WTC11 (cell line): ENCODE data around the gene NSG2. TPM values are rescaled to one million over a fixed set of nuclear protein-coding genes. Genes with fewer than 3 reads are reported as not detected.

Experiments
- ATAC-seq: fragments of 200-7000 bp; cut with Tn5 transposase; 2 replicates; pipeline ENCODE4 v1.10.0; 2021; ENCODE audit warnings: mild to moderate bottlenecking, moderate library complexity
- CTCF ChIA-PET: fragments of 300-600 bp; sonication (Branson Sonifier 250); formaldehyde crosslinking; loops from one replicate; lab custom pipeline; 2021; ENCODE audit warnings: antibody characterized with exemption; lab: Charles Lee
- POLR2A ChIA-PET: fragments of 350-600 bp; sonication (Branson Sonifier 250); formaldehyde crosslinking; loops from one replicate; lab custom pipeline; 2021; ENCODE audit warnings: antibody characterized with exemption; lab: Charles Lee
- DNase-seq: peaks from one replicate; pipeline ENCODE4 v3.0.0; 2021; ENCODE audit warnings: low spot score
- H3K27ac Mint-ChIP-seq: 2 replicates; pipeline ENCODE4 v1.8.0; 2021; ENCODE audit warnings: mixed read lengths
- H3K27me3 Mint-ChIP-seq: 2 replicates; pipeline ENCODE4 v1.8.0; 2021; ENCODE audit warnings: low read depth, mild to moderate bottlenecking, moderate library complexity, mixed read lengths
- H3K36me3 Mint-ChIP-seq: 2 replicates; pipeline ENCODE4 v1.8.0; 2021; ENCODE audit warnings: mixed read lengths
- H3K4me1 Mint-ChIP-seq: 2 replicates; pipeline ENCODE4 v1.8.0; 2022; ENCODE audit warnings: mixed read lengths
- H3K4me3 Mint-ChIP-seq: 2 replicates; pipeline ENCODE4 v1.8.0; 2021; ENCODE audit warnings: mild to moderate bottlenecking, moderate library complexity, mixed read lengths
- H3K9me3 Mint-ChIP-seq: 2 replicates; pipeline ENCODE4 v1.8.0; 2021; ENCODE audit warnings: mixed read lengths
- ATF6 ChIP-seq: sonication (generic); formaldehyde crosslinking; IDR thresholded peaks from 2 replicates; pipeline ENCODE4 v1.8.1; 2023; ENCODE audit warnings: mild to moderate bottlenecking, missing genetic modification reagents
- E2F1 ChIP-seq: sonication (generic); formaldehyde crosslinking; IDR thresholded peaks from 2 replicates; pipeline ENCODE4 v1.8.0; 2022; ENCODE audit warnings: mild to moderate bottlenecking, missing genetic modification reagents
- ERG ChIP-seq: fragments of 250-450 bp; sonication (Bioruptor Pico); IDR thresholded peaks from 2 replicates; pipeline ENCODE4 v1.8.0; 2021; ENCODE audit warnings: mild to moderate bottlenecking
- ESRRA ChIP-seq: sonication (generic); formaldehyde crosslinking; IDR thresholded peaks from 2 replicates; pipeline ENCODE4 v1.8.1; 2022; ENCODE audit warnings: mild to moderate bottlenecking, missing genetic modification reagents, borderline replicate concordance
- GABPB1 ChIP-seq: sonication (generic); formaldehyde crosslinking; IDR thresholded peaks from 2 replicates; pipeline ENCODE4 v1.8.1; 2023; ENCODE audit warnings: mild to moderate bottlenecking, missing genetic modification reagents
- HMGA2 ChIP-seq: fragments of 250-450 bp; sonication (Bioruptor Pico); IDR thresholded peaks from 2 replicates; pipeline ENCODE4 v1.4.0; 2021; ENCODE audit warnings: mild to moderate bottlenecking, moderate library complexity
- RORB ChIP-seq: fragments of 250-450 bp; sonication (Bioruptor Pico); IDR thresholded peaks from 2 replicates; pipeline ENCODE4 v1.9.0; 2021; ENCODE audit warnings: mild to moderate bottlenecking
- SMAD3 ChIP-seq: sonication (generic); formaldehyde crosslinking; IDR thresholded peaks from 2 replicates; pipeline ENCODE4 v1.8.0; 2022; ENCODE audit warnings: missing genetic modification reagents, mild to moderate bottlenecking, borderline replicate concordance
- TEAD4 ChIP-seq: sonication (generic); formaldehyde crosslinking; IDR thresholded peaks from 2 replicates; pipeline ENCODE4 v1.8.0; 2022; ENCODE audit warnings: mild to moderate bottlenecking, missing genetic modification reagents
- USF1 ChIP-seq: sonication (generic); formaldehyde crosslinking; IDR thresholded peaks from 2 replicates; pipeline ENCODE4 v1.8.0; 2022; ENCODE audit warnings: mild to moderate bottlenecking, missing genetic modification reagents
- ZNF138 ChIP-seq: sonication (generic); formaldehyde crosslinking; conservative IDR thresholded peaks from 2 replicates; pipeline ENCODE4 v1.8.1; 2022; ENCODE audit warnings: mild to moderate bottlenecking, moderate library complexity, missing genetic modification reagents
- ZNF671 ChIP-seq: fragments of 250-450 bp; sonication (Bioruptor Pico); IDR thresholded peaks from 2 replicates; pipeline ENCODE4 v1.8.0; 2021; ENCODE audit warnings: mild to moderate bottlenecking
- total RNA-seq: library from RNA; stranded (reverse); gene quantifications from 3 replicates; pipeline ENCODE4 v1.2.3, GENCODE V29; 2021

The NSG2 gene
- total RNA-seq, 1 experiment from 2014 or later, result not detected

GRCh38 chr5:174109698-174110260 is 64.3 kb downstream of the NSG2 start:
- ChIA-PET CTCF (interaction anchor here (1.5 kb wide), 1 partner anchor 10 kb away, joined by 4 read pairs; no protein-coding TSS in a partner anchor), POLR2A (no interaction called here)
- no peak overlapping the region for H3K27ac Mint-ChIP-seq
- no peak for DNase-seq
- H3K9me3 Mint-ChIP-seq, result no peaks in the 10 kb centered on the region
- H3K27me3 Mint-ChIP-seq, result no peaks in the 10 kb centered on the region
- peaks cover 21% of the 10 kb centered on the region for H3K4me1 Mint-ChIP-seq
- no peak for TF ChIP-seq ESRRA (CRISPR knock-in tag)
- no peak for TF ChIP-seq HMGA2 (CRISPR knock-in tag)
- TF ChIP-seq RORB (CRISPR knock-in tag), result no peak
- TF ChIP-seq ZNF138 (CRISPR knock-in tag), result no peak
- no peak for TF ChIP-seq SMAD3 (CRISPR knock-in tag)
- TF ChIP-seq ERG, result no peak
- no peak for TF ChIP-seq ZNF671 (CRISPR knock-in tag)
- no peak for TF ChIP-seq USF1 (CRISPR knock-in tag)
- TF ChIP-seq TEAD4 (CRISPR knock-in tag), result no peak
- no peak for ATAC-seq
- no peaks in the 10 kb centered on the region for H3K36me3 Mint-ChIP-seq
- H3K4me3 Mint-ChIP-seq, result no peak overlapping the region

- H3K27ac Mint-ChIP-seq, result no peak overlapping the region
Measured at GRCh38 chr5:174110310-174110709, 64.8 kb downstream of the NSG2 start.

More at GRCh38 chr5:174110310-174110709, 64.8 kb downstream of the NSG2 start:
- ChIA-PET CTCF (no interaction called here), POLR2A (no interaction called here)
- peaks cover 21% of the 10 kb centered on the region for H3K4me1 Mint-ChIP-seq
- ATAC-seq, result no peak
- DNase-seq, result no peak
- no peaks in the 10 kb centered on the region for H3K27me3 Mint-ChIP-seq
- H3K36me3 Mint-ChIP-seq, result no peaks in the 10 kb centered on the region
- no peaks in the 10 kb centered on the region for H3K9me3 Mint-ChIP-seq
- TF ChIP-seq ATF6 (CRISPR knock-in tag) (no peak), HMGA2 (CRISPR knock-in tag) (no peak), E2F1 (CRISPR knock-in tag) (no peak), GABPB1 (CRISPR knock-in tag) (no peak), USF1 (CRISPR knock-in tag) (no peak)
- H3K4me3 Mint-ChIP-seq, result no peak overlapping the region
